RCC 7860 (cell line): Measurements from ENCODE around the gene MRPL10.
"Not testable (repeated sequence)": the region's sequence is repeated elsewhere in the genome, so short reads cannot be mapped to it uniquely, and the experiment has no call there.

Source experiments
- DNase-seq: peaks from one replicate; pipeline ENCODE4 v3.0.0-alpha.2; 2015; ENCODE audit warnings: low spot score
- FAIRE-seq: peaks from 2 replicates; lab custom pipeline; 2012; peaks lifted over from hg19 to GRCh38; lab: Jason Lieb, UNC

MRPL10 gene

GRCh38 chr17:47801176-47801765 lies 30.1 kb downstream of the MRPL10 start:
- FAIRE-seq (no peak), DNase-seq (no peak)

- no peak for FAIRE-seq
These were observed 30.7 kb downstream of the MRPL10 start for GRCh38 chr17:47800686-47801085.

GRCh38 chr17:47797797-47798196 lies 33.5 kb downstream of the MRPL10 start:
- no peak for FAIRE-seq
- no peak for DNase-seq

More at GRCh38 chr17:47800686-47801085, 30.7 kb downstream of the MRPL10 start:
- no peak for DNase-seq

- FAIRE-seq (no peak), DNase-seq (no peak)
These were observed 38.4 kb downstream of the MRPL10 start for GRCh38 chr17:47792979-47793378.

- FAIRE-seq (no peak), DNase-seq (no peak)
These were observed 38.9 kb downstream of the MRPL10 start for GRCh38 chr17:47792457-47792856.

DNA sequence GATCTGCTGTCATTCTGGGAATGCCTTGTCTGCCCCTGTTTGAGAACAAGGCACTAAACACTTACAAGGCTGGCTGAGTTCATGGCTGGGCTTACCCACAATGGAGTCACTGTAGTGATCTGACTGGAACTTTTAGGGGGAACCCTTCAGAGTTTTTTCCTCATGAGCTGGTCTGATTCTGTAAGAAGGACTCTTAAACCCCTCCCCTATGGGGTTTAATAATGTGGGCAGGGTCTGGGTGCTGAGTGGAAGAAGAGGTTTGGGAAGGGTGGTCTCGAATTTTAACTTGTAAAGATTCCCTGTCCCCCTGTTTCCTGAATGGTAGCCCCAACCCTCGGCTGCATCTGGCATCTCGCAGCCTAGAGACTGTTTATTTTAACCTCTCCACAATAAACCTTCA lies 40.3 kb downstream of the MRPL10 start:
- no peak for FAIRE-seq
- no peak for DNase-seq

GRCh38 chr17:47789611-47790561 lies 41.5 kb downstream of the MRPL10 start:
- DNase-seq (no peak), FAIRE-seq (no peak)

DNA sequence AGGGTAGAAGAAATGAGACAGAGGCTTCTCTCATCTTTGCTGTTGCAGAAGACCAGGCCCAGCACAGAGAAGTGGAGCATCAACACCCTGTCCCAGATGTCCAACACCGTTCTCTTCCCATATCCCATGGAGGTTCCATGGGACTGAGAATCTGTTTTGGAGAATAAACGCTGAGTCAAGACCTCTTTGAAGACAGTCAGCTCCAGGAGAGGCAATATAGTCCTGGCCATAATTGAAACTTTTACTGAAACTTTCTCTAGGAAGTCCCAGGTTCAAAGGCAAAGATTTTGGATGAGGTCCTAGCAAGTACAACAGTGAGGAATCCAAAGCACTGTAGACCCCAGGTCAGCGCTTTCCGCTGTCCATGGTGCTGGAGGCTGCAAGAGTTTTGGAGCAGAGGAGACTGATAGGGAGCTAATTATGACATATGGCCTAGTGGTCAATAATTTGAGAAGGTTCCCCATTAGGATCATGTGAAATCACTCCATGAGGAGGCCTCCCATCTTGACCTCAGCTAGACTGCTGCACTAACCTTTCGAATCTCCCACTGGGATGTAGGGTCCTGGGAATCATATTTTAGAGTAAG lies 45.7 kb downstream of the MRPL10 start:
- DNase-seq (no peak), FAIRE-seq (no peak)

GRCh38 chr17:47781397-47781796 lies 49.9 kb downstream of the MRPL10 start:
- DNase-seq (no peak), FAIRE-seq (no peak)

GRCh38 chr17:47778184-47778635 lies 53.1 kb downstream of the MRPL10 start:
- FAIRE-seq (no peak), DNase-seq (no peak)

DNA sequence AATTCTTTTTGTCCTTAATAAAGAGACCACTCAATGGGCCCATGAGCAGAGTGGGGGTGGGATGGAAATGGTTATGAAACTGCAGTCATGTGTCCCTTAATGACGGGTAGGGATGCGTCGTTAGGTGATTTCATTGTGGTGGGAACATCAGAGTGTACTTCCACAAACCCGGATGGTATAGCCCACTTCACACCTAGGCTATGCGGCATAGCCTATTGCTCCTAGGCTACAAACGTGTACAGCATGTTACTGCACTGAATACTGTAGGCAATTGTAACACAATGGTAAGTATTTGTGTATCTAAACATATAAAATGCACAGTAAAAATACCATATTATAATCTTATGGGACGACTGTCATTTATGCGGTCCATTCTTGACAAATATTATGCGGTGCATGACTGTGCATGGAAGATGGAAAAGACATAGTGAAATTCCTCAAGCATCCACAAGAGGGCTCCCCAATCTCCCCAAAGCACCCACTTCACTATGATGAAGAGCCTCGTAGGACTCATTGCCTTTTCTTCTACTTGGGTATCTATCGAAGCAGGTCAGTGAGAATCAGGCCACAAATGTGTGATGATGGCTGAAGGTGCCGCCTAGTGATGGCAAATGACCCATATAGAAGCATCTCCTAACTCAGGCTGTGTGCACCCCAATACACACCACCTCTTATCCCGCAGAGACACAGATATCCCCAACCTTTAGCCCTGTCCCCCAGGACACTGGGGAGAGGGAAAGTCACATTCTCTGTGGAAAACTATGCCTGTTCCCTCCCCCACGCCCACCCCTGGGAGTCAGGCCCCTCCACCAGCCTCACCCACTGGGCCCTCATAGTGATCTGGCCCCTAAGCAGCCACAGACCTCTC lies 54.8 kb downstream of the MRPL10 start:
- FAIRE-seq (peak; percentile 38), DNase-seq (peak; percentile 50)

GRCh38 chr17:47774987-47775580 lies 56.3 kb downstream of the MRPL10 start:
- no peak for DNase-seq
- no peak for FAIRE-seq

DNA sequence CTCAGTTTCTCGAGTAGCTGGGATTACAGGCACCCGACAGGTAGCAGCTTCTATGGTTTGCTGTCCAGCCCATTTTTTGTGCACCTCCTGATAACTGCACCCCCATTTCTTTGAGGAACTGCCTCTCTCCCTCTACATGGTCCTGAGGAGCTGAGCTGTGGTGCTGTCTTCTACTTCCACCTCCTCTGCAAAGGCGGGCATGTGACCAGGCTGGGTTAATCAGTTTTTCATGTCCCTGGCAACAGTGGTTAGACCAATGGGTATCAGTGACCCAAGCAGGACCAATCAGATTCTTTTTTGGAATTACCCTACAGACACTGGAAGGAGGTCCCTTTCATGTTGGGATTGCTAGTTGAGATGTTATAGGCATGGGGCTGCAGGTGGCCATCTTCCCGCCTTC lies 57.0 kb downstream of the MRPL10 start:
- FAIRE-seq (no peak), DNase-seq (no peak)

- FAIRE-seq, DNase-seq: not testable (repeated sequence)
These were observed 57.7 kb downstream of the MRPL10 start for GRCh38 chr17:47773649-47774048.
